WI38 (cell line): ENCODE results near the gene ANKRD34B.

Experiments used
- H3K4me3 ChIP-seq: 2 replicates; pipeline ENCODE4 v1.5.1; 2011; ENCODE audit warnings: low read depth, mild to moderate bottlenecking, control low read depth, low read length
- TF ChIP-seq, protein P1 (sequence below): IDR thresholded peaks from 2 replicates; pipeline ENCODE4 v1.5.1; 2012; ENCODE audit warnings: low read depth, mild to moderate bottlenecking, control low read depth, low read length

ANKRD34B gene

GRCh38 chr5:80607343-80607742 is 37.3 kb upstream of the ANKRD34B start:
- H3K4me3 ChIP-seq, result no peak overlapping the region
- TF ChIP-seq, protein P1, sequence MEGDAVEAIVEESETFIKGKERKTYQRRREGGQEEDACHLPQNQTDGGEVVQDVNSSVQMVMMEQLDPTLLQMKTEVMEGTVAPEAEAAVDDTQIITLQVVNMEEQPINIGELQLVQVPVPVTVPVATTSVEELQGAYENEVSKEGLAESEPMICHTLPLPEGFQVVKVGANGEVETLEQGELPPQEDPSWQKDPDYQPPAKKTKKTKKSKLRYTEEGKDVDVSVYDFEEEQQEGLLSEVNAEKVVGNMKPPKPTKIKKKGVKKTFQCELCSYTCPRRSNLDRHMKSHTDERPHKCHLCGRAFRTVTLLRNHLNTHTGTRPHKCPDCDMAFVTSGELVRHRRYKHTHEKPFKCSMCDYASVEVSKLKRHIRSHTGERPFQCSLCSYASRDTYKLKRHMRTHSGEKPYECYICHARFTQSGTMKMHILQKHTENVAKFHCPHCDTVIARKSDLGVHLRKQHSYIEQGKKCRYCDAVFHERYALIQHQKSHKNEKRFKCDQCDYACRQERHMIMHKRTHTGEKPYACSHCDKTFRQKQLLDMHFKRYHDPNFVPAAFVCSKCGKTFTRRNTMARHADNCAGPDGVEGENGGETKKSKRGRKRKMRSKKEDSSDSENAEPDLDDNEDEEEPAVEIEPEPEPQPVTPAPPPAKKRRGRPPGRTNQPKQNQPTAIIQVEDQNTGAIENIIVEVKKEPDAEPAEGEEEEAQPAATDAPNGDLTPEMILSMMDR, result no peak

GRCh38 chr5:80600943-80601693 is 31.0 kb upstream of the ANKRD34B start:
- TF ChIP-seq, protein P1, result no peak
- no peak overlapping the region for H3K4me3 ChIP-seq

DNA sequence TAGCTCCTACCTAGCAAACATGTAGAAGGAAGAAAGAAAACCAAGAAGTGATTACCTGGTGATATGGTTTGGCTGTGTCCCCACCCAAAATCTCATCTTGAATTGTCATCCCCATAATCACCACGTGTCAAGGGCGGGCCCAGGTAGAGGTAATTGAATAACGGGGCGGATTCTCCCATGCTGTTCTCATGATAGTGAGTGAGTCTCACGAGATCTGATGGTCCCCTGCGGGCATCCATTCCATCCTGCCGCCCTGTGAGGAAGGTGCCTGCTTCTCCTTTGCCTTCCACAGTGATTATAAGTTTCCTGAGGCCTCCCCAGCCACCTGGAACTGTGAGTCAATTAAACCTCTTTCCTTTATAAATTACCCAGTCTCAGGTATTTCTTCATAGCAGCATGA is 27.4 kb upstream of the ANKRD34B start:
- TF ChIP-seq, protein P1, result no peak
- H3K4me3 ChIP-seq, result no peak overlapping the region

GRCh38 chr5:80594810-80595209 is 24.7 kb upstream of the ANKRD34B start:
- TF ChIP-seq, protein P1, result no peak
- H3K4me3 ChIP-seq, result no peak overlapping the region

- TF ChIP-seq, protein P1, result no peak
- H3K4me3 ChIP-seq, result no peak overlapping the region
These were observed 22.7 kb upstream of the ANKRD34B start for GRCh38 chr5:80592761-80593160.

- TF ChIP-seq, protein P1, result no peak
- no peak overlapping the region for H3K4me3 ChIP-seq
These were observed 22.0 kb upstream of the ANKRD34B start for GRCh38 chr5:80592105-80592504.

- TF ChIP-seq, protein P1, result no peak
- H3K4me3 ChIP-seq, result no peak overlapping the region
These were observed 21.3 kb upstream of the ANKRD34B start for GRCh38 chr5:80591352-80591751.
